ENCODE results near the gene PSEN2.

GRCh38 chr1:226823643-226824042, 46.8 kb upstream of the PSEN2 start:
- no peak for TF ChIP-seq CTCF (IDR thresholded peaks at IDR 0.05; ENCODE audit: low read depth, low read length)
- no peak for TF ChIP-seq POLR2A (IDR thresholded peaks at IDR 0.05; ENCODE audit: extremely low read depth, insufficient read length)
- TF ChIP-seq, protein P1, sequence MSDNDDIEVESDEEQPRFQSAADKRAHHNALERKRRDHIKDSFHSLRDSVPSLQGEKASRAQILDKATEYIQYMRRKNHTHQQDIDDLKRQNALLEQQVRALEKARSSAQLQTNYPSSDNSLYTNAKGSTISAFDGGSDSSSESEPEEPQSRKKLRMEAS (IDR thresholded peaks at IDR 0.05; ENCODE audit: low read depth, low read length) = no peak
- no peak for TF ChIP-seq MYC (IDR thresholded peaks at IDR 0.05; ENCODE audit: low read depth, low read length)

Measured in NB4 (cell line).